GM18507 (cell line): ENCODE results near the gene BUD13.

ENCODE experiments used
- DNase-seq: peaks from one replicate; pipeline ENCODE4 v3.0.0; 2011; ENCODE audit warnings: low read depth; ENCODE audit not compliant: insufficient read length; ENCODE audit errors: extremely low spot score
- FAIRE-seq: peaks from 2 replicates; lab custom pipeline; 2011; peaks lifted over from hg19 to GRCh38; lab: Jason Lieb, UNC

Gene BUD13

DNA sequence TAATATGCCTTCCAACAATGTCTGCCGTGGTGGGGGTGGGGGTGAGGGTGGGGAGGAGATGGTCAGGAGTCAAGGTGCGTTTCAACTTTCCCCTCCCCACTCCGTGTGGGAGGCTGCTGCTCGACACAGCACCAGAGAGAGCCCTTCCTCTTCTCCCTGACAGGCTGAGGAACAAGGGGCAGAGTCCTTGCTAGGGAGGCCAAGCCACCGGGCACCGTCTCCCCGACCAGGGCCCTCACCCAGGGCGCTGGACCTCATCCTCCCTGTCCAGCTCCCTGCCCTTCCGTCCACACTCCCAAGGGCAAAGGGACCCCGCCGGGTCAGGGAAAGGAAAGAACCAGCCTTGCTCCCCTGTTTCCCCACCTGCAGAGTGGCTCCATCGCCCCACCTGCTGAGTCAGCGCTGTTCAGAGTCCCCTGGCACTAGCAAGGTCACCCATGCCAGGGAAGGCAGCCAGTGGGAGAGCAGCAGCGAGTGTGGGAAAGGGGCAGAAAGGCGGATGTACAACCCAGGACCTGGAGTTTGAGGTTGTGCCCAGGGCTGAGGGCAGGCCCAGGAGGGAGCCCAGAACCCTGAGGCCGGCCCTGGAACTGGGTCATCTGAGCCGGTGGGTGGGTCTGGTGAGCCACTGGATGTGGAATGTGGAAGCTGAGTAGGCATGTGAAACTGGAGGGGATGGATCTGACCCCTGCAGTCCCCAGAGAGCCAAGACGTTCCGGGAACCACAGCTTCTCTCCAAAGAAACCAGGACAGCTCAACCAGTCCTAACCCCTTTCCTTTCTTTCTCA, 47.2 kb downstream of the BUD13 start:
- FAIRE-seq, result no peak
- DNase-seq, result no peak

DNA sequence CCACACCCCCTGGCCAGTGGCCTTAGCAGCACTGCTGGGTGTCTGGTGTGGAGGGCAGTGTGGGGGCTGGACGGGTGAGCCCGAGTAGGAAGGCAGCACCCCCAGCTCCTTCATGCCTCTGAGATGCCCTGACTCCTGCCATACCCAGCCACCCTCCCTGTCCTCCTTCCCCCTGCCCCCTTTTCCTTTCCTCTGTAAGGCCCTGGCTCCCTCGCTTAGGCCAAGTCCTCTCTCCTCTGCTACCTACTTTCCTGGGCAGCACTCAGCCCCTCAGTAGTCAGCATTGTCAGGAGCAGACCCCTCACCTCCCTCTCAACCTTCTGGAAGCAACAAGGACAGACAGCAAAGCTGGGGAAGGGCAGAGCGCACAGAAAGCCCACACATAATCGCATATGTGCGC, 48.0 kb downstream of the BUD13 start:
- FAIRE-seq (no peak), DNase-seq (no peak)

DNA sequence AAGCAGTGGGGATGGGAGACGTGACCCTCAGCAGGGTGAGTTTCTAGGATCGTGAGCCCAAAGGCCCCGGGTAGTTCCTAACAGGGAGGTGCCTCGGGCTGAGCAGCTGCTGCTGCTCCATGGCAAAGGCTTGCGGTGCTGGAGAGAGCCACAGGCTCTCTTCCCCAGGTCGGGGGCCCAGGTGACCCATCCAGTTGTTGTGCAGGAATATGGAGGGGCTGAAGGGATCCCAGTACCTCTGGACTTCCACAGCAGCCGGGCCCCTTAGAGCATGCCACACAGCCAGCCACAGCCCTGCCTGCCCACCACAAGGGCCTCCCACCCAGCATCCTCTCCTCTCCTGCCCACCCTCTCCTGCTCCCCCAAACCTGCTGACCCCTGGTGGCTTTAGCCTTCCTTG, 49.3 kb downstream of the BUD13 start:
- no peak for DNase-seq
- no peak for FAIRE-seq

DNA sequence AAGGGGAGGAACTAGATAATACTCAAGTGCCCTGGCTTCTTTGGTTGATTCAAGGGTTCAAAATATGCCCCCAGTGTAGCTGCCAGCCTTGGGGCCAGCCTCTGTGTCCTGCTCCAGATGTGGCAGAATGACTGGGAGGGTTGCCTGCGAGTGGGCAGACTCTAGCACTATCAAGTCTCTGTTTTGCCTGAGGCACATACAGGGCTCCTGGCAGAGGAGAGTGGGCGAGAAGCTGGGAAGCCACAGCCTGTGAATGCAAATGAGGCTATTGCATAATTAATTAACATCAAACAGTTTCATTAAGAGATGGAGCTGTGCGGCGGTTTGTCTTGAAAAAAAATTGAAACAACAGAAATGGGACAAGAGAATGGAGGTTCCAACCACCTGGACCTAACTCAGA, 50.8 kb downstream of the BUD13 start:
- FAIRE-seq, result no peak
- no peak for DNase-seq

DNA sequence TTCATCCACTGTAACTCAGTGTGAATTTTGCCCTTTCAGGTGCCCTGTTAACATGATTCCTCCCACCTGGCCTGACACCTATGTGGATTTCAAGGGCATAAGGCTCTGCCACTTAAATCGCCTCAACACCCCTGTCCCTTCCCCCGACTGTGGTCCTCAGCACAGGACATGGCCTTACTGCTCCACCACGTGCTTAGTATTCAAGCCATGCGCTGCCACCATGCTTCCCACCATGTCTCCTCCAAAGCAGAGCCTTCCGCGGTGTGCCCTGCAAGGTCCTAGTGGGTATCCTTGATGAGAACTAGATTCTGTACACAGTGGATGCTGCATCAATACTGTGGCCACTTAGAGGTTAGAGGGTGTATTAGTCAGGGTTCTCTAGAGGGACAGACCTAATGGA, 51.9 kb downstream of the BUD13 start:
- FAIRE-seq, result no peak
- DNase-seq, result no peak

DNA sequence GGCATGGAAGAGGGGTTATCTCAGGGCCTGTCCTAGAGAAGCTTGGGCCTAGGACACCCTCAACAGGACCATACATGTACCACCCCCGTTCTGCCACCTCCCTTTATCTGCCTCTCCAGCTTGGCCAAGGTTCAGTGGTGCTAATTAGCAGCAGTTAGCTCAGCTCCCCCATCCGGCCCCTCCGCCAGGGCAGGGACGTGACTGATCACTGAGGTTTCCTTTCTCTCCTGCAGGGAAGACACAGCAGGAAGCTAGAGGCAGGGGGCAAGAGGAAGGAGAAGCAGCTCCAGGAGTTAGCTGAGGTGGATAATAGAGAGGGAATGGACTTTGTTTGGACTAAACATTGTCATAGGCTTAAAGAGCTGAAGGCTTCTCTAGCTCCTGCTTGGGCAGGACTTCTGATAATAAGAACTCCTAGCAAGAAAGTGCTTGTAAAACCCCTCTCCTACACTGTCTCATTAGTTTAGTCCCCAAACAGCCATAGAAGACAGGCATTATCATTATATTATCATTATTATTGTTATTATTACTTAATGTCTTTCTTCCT, 53.8 kb downstream of the BUD13 start:
- DNase-seq, result no peak
- no peak for FAIRE-seq

DNA sequence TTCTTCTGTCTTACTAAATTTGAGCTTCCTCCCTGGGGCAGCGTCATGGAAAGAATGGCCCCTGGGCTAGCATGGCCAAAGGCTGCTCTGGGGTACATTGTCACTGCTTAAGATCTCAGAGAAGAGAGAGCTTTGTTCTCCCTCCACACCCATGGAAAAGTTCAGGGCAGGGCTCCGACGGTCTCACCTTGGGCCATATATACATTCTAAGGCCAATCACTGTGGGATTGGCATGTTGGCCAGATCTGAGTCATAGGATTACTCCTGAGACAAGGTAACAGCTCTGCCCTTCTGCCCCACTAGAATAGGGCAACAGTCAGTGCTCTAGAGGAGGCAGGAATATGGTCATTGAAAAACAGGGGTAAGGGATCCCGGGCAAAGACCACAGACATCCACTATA, 56.2 kb downstream of the BUD13 start:
- FAIRE-seq (no peak), DNase-seq (no peak)

DNA sequence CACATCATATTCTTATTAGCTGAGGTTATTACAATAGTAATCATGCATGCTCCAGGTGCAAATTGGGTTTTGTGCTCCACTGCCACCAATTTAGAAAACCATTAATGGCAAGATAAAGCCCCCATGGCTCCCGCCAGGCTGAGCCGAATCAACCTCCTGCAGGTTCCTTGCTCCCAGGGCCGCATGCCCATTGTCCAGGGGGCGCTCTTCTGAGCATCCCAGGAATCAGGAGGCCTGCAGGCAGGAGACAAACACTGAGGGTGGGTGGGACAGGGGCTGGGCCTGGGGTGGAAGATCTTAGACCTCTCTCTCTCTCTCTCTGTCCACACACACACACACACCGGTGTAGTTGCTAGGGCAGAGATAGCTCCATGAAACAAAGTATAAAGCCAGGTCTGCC, 57.4 kb downstream of the BUD13 start:
- DNase-seq, result no peak
- FAIRE-seq, result no peak

DNA sequence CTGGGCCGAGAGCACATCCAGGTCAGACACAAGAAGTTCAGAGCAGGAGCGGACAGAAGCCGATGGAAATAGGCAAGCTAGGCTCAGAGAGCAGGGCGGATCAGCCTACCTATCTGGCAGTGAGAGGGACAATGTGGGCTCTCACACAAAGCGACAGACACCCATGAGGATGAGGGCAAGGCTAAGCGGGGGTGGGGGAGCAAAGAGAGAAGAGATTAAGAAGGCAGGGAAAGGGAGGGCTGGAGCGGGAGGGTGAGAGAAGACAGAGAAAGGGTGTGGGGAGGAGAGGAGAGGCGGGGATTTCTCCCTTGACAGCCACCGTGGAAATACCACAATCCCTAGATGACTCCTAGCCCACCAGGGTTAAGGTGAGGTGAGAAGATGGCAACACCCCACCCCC, 57.9 kb downstream of the BUD13 start:
- DNase-seq (no peak), FAIRE-seq (no peak)

DNA sequence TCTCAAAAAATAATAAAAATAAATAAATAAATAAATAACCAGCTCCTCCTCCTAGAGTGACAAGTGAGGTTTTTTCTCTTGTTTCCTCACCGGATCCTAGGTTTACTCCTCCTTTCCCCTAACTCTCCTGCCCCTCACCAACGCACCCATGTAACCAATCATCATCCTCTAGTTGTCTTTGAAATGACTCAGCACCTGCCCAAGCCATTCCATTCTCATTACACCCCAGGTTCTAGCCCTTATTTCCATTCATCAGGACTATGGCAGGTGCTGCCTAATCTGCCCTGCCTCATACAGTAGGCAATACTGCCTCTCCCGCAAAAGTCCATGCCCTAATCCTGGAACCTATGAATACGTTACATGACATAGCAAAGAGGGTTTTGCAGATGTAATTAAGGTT, 60.4 kb downstream of the BUD13 start:
- DNase-seq, result no peak
- no peak for FAIRE-seq

DNA sequence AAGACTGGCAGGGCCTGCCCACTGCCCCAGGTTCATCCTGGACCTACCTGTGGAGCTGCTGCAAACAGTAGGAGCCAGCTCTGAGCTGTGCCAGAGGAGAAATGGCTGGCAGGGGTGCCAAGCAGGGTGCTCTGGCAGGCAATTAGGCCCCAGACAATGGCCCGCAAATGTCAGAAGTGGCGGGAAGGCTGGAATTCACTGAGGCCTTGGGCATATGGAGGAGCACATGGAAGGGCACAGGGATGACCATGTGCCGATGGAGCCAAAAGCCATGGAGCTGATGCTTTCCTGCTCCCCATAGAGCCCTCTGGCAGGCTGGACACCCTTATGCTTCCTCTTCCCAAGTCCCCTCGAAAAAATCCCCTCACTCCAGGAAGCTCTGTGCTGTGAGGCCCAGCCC, 62.0 kb downstream of the BUD13 start:
- DNase-seq (no peak), FAIRE-seq (no peak)

DNA sequence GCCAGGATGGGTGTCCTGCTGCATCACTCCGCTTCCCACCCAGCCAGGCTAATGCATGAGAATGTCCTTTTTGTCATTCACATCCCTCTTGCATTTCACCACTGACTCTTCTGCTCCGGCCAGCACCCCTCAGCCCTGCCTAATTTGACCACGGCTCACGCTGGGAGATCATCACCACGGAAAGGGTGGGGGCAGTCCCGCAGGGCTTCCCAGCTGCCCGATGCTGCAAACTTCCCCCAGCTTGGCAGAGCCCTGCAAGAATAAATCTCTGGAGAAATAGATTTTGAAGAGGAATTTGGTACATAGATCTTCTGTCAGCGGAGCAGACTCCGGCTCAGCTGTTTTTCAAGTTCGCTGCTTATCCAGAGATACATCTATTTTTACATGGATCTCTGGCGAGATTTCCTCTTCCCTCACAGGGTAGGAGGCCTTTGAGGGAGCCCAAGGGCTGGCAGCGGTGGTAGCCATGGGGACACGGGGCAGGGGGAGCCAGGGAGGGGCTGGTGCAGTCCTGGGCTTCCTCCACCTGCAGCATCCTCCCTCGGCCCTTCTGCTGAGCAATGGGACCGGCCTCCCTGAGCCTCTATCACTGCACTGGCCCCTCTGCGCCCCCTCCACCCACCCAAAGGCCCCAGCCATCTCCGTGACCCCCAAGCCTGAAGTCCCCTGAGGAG, 62.6 kb downstream of the BUD13 start:
- DNase-seq, result no peak
- FAIRE-seq, result no peak

DNA sequence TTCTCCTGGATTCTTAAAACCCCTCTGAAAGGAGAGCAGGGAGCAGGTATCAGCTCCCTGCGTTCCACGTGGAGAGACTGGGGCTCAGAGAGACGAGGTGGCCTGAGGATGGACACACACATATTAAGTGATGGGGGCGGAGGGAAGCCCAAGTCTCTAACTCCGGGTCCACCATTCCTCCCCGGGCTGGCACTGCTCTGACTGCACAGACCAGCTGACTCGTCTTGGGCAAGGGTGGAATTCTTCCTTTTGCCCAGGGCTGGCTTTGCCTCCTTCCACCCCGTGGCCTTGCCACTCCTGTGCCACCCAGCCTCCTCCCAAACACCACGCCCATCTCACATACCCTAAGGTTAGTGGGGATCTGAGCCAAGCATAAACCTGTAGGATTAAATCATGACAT, 65.0 kb downstream of the BUD13 start:
- FAIRE-seq (no peak), DNase-seq (no peak)

DNA sequence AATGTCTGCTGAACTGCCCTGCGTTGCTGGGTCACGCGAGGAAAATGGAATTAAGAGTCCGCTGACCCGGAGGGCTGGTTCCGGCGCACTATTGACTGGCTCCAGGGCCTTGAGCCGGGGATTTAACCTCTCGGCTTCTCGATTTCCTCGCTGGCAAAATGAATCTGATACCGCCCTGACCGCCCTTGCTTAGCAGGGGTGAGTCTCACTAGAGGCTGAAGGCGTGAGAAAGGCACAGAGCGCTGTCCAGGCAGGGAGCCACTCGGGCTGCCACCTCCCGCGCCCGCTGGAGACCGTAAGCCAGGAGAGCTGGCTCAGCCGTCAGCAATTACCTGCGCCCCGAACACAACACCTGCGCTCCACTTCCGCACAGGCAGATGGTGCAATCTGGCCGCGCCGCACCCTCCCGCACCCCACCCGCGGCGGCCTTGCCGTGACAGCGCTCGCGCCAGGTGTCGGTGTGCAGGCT, 65.6 kb downstream of the BUD13 start:
- no peak for DNase-seq

DNA sequence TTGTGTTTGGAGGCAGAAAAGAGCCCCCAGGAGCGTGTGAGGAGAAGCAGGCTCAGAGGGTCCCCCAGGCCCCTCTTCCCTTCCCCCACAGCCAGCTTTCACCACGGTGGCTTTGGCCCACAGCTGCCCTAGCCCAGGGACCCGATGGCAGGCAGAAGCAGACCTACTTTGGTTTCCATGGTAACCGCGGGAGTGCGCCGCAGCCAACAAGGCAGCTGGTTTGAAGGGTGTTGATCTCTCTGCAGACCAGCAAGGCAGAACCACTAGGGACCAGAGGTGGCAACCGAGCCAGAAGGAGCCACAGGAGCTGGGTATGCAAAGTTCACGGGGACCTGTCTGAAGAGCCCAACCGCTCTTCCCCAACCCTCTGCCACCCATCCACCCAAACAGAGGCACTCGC, 69.4 kb downstream of the BUD13 start:
- FAIRE-seq (no peak), DNase-seq (no peak)

More for the DNA sequence above, 65.6 kb downstream of the BUD13 start:
- no peak for FAIRE-seq

DNA sequence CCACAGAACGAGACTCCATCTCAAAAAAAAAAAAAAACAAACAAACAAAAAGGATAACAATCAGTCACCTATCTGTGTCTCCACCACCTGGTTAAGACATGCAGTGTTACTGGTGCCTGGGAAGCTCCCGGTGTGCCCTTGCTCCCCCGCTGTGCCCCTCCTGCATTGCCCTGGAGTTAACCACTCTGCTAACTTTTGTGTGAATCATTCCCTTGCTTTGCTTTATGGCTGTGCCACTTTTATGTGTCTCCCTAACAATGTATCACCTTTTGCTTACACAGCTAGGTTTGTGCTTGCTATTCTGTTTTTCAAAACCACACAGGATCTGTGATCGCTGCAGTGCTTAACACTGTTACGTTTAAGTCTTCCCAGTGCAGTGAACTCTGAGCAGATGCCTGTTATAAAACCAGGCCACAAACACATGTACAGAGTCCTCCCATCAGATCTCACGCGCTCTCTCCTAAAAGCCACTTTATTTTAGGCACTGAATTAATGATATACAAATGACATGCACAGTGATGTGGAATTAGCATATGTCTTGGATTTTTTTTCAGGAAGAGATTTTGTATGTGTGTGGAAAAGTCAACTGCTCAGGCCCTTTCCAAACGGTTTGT, 69.9 kb downstream of the BUD13 start:
- FAIRE-seq, result no peak
- DNase-seq, result no peak

DNA sequence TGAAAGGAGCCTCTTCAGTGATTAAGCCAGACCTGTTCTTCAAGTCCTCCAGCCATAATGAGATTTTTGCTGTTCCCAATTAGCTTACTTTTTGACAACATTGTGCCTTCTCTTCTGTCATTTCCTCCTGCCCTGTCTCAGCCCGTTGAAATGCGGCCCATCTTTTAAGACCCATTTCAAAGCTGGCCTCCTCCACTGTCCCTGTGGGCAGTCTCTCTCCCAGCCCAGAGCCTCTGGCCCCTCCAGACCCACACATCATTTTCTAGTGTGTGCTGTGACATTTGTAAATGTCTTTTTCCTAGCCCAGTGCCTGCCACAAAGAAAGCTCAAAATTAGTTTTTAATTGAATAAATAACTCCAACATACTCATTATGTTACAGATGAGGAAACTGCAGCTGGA, 70.9 kb downstream of the BUD13 start:
- FAIRE-seq, result no peak
- DNase-seq, result no peak

DNA sequence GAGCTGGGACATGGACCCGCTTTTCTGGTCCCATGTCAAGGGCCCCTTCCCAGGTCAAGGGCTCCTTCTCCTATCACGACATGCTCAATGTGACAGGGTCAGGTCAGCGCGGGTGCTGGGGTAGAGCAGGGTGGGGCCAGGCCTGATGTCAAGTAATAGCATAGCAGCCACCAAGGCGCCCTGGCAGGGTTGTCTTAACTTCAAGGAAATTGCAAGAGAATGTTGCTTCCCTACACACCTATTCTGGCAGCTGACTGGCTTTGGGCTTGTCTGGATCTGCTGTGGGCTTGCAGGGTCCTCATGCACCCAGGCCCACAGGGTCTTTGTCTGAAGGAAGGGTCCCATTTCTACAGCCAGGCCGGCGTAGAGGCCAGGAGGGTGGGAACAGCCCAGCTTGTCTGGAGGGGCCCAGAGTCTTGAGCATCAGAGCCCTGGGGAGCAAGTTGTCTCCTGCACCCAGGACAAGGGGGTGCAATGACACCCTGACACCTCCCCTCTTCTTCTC, 71.4 kb downstream of the BUD13 start:
- FAIRE-seq (no peak), DNase-seq (no peak)

DNA sequence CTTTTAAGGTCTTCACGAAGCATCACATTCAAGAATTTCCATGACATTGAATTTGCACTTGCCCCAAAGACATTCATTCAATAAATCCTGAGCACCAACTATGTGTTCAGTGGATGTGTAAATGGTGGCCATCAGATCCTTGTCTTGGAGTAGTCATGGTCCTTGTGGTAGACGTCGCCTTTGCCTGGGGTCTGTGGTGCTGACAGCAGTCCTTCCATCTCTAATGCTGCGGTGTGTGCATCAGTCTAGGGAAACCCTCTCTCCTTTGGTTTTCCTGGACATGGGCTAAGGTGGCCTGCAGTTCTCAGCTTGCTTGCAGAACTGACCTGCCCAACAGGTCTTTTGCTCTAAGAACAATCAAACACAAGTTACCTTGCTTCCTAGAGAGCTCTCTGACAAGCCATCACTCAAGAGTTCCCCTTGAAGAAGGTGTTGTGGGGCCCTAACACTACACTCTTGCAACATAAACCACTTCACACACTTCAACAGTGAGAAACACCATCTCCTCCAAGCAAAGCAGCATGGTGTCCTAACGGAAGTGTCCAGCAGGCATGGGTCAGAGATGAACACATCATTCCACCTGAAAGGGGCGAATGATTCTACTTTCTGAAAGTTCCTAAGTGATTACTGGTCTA, 72.1 kb downstream of the BUD13 start:
- DNase-seq, result no peak
- FAIRE-seq, result no peak
